ENCODE results near the gene ZRANB1.
"Not testable (repeated sequence)": the region's sequence is repeated elsewhere in the genome, so short reads cannot be mapped to it uniquely, and the experiment has no call there.

ZRANB1 gene

GRCh38 chr10:124913167-124913566 is 28.8 kb upstream of the ZRANB1 start:
- no peak overlapping the region for H3K4me3 ChIP-seq (ENCODE audit: low read depth, low read length)
- no peak for TF ChIP-seq CTCF (IDR thresholded peaks at IDR 0.05; ENCODE audit: borderline replicate concordance, insufficient read depth, low read depth, low read length)

- not testable (repeated sequence) for H3K4me3 ChIP-seq (ENCODE audit: low read depth, low read length)
Observed at GRCh38 chr10:124914398-124914797, 27.5 kb upstream of the ZRANB1 start.

- H3K4me3 ChIP-seq (ENCODE audit: low read depth, low read length): peak overlapping the region; percentile 84
- TF ChIP-seq CTCF (IDR thresholded peaks at IDR 0.05; ENCODE audit: borderline replicate concordance, insufficient read depth, low read depth, low read length): no peak
Observed at GRCh38 chr10:124916098-124916584, 25.8 kb upstream of the ZRANB1 start.

- peak overlapping the region; percentile 84 for H3K4me3 ChIP-seq (ENCODE audit: low read depth, low read length)
- TF ChIP-seq CTCF (IDR thresholded peaks at IDR 0.05; ENCODE audit: borderline replicate concordance, insufficient read depth, low read depth, low read length): no peak
Observed at GRCh38 chr10:124916585-124917427, 25.1 kb upstream of the ZRANB1 start.

- TF ChIP-seq CTCF (IDR thresholded peaks at IDR 0.05; ENCODE audit: borderline replicate concordance, insufficient read depth, low read depth, low read length): no peak
Observed at GRCh38 chr10:124917428-124918190, 24.3 kb upstream of the ZRANB1 start.

GRCh38 chr10:124918191-124918830 is 23.6 kb upstream of the ZRANB1 start:
- TF ChIP-seq CTCF (IDR thresholded peaks at IDR 0.05; ENCODE audit: borderline replicate concordance, insufficient read depth, low read depth, low read length): no peak
- peak overlapping the region; percentile 84 for H3K4me3 ChIP-seq (ENCODE audit: low read depth, low read length)

More at GRCh38 chr10:124917428-124918190, 24.3 kb upstream of the ZRANB1 start:
- peak overlapping the region; percentile 84 for H3K4me3 ChIP-seq (ENCODE audit: low read depth, low read length)

- no peak overlapping the region for H3K4me3 ChIP-seq (ENCODE audit: low read depth, low read length)
- no peak for TF ChIP-seq CTCF (IDR thresholded peaks at IDR 0.05; ENCODE audit: borderline replicate concordance, insufficient read depth, low read depth, low read length)
Observed at GRCh38 chr10:124918906-124919305, 23.0 kb upstream of the ZRANB1 start.
